Gastroesophageal sphincter (tissue), 4 donors: ENCODE results near the gene PTGFRN. TPM values are rescaled to one million over a fixed set of nuclear protein-coding genes. Genes with fewer than 3 reads are reported as not detected.
A peak's percentile ranks its signal among the peaks of the same experiment; 100 is the strongest.
"Not testable (repeated sequence)": the region's sequence is repeated elsewhere in the genome, so short reads cannot be mapped to it uniquely, and the experiment has no call there.

ENCODE experiments used
- ATAC-seq: fragments of 150-250 bp; one replicate; pipeline ENCODE4 v1.9.1; 2016; ENCODE audit warnings: mild to moderate bottlenecking, moderate library complexity
- H3K27ac ChIP-seq, 4 donors: fragments of 200-600 bp; sonication (generic) in 3 of 4; 1 replicate in 3 of 4; 2 replicates in 1 of 4; pipeline ENCODE4 v1.5.1; 2016 to 2019
- H3K27me3 ChIP-seq: fragments of 200-600 bp; sonication (generic); one replicate; pipeline ENCODE4 v1.5.1; 2019
- H3K36me3 ChIP-seq, 2 donors: fragments of 200-600 bp; sonication (generic); one replicate each; pipeline ENCODE4 v1.5.1; 2019; ENCODE audit warnings: control low read depth in 1 of 2
- H3K4me1 ChIP-seq, 3 donors: fragments of 200-600 bp; sonication (generic); 1 replicate in 2 of 3; 2 replicates in 1 of 3; pipeline ENCODE4 v1.5.1; 2016 to 2019; ENCODE audit warnings: control low read depth in 2 of 3
- H3K4me3 ChIP-seq, 2 donors: fragments of 200-600 bp; sonication (generic); one replicate each; pipeline ENCODE4 v1.5.1; 2019; ENCODE audit warnings: mild to moderate bottlenecking in 1 of 2, moderate library complexity in 1 of 2
- H3K9me3 ChIP-seq, 3 donors: fragments of 200-600 bp; sonication (generic); one replicate each; pipeline ENCODE4 v1.5.1; 2017 to 2019; ENCODE audit warnings: control low read depth in 2 of 3
- CTCF ChIP-seq, 4 experiments: fragments of 200-600 bp in 2 of 4; fragments of 450-650 bp in 2 of 4; sonication (generic) in 1 of 4; IDR thresholded peaks; one replicate each; pipeline ENCODE4 v1.5.1; 2017 to 2019; ENCODE audit warnings: antibody characterized with exemption in 4 of 4, mild to moderate bottlenecking in 2 of 4, moderate library complexity in 2 of 4
- EP300 ChIP-seq: sonication (generic); formaldehyde crosslinking; IDR thresholded peaks from one replicate; pipeline ENCODE4 v1.6.1; 2017; ENCODE audit warnings: antibody characterized with exemption, mild to moderate bottlenecking
- POLR2A ChIP-seq, 2 donors: fragments of 450-650 bp; IDR thresholded peaks; one replicate each; pipeline ENCODE4 v1.6.1; 2017; ENCODE audit warnings: antibody characterized with exemption in 2 of 2, mild to moderate bottlenecking in 2 of 2, moderate library complexity in 1 of 2
- POLR2AphosphoS5 ChIP-seq: sonication (generic); formaldehyde crosslinking; IDR thresholded peaks from one replicate; pipeline ENCODE4 v1.6.1; 2017; ENCODE audit warnings: antibody characterized with exemption
- WGBS, 2 donors: methylation state at CpG; one replicate each; pipeline ENCODE4 v1.1.5; 2018; ENCODE audit warnings: low coverage in 1 of 2; 5-methylcytosine and 5-hydroxymethylcytosine counted together
- total RNA-seq, 4 donors: library from RNA; depleted of rRNA; stranded (reverse); fragments of >200 nt; gene quantifications; one replicate each; pipeline ENCODE4 v1.1.0, GENCODE V29; 2016

PTGFRN gene
- total RNA-seq, 4 donors from 2014 or later: 60.0 to 166 (median 101) TPM

- Histone ChIP-seq H3K27me3 (no peaks in the 10 kb centered on the region), H3K4me1 (peaks cover 0 to 14% (median 0%) of the 10 kb centered on the region in 3 donors)
- WGBS, 2 donors: 75 to 86% methylated on average over 2 to 3 of the region's 3 CpGs
Measured at GRCh38 chr1:116933606-116934515, 24.1 kb downstream of the PTGFRN start.

GRCh38 chr1:116934586-116935207 is 25.0 kb downstream of the PTGFRN start:
- Histone ChIP-seq H3K27ac (no peak overlapping the region), H3K36me3 (no peaks in the 10 kb centered on the region), H3K27me3 (no peaks in the 10 kb centered on the region), H3K9me3 (no peaks in the 10 kb centered on the region), H3K4me1 (peaks cover 0 to 11% (median 0%) of the 10 kb centered on the region in 3 donors), H3K4me3 (no peak overlapping the region)
- no peak for TF ChIP-seq EP300
- TF ChIP-seq POLR2AphosphoS5: no peak
- no peak for TF ChIP-seq POLR2A (IDR thresholded peaks at IDR 0.05)
- TF ChIP-seq CTCF (IDR thresholded peaks at IDR 0.05): peak in 3 of 4 experiments; percentile 18 to 35 (median 24)
- WGBS, 2 donors: 59 to 82% methylated on average over 2 of the region's 3 CpGs
- no peak for ATAC-seq

More at GRCh38 chr1:116933606-116934515, 24.1 kb downstream of the PTGFRN start:
- TF ChIP-seq CTCF (IDR thresholded peaks at IDR 0.05) (no peak), EP300 (no peak), POLR2AphosphoS5 (no peak), POLR2A (IDR thresholded peaks at IDR 0.05) (no peak)
- H3K27ac ChIP-seq: no peak overlapping the region
- no peak for ATAC-seq
- no peak overlapping the region for H3K4me3 ChIP-seq
- no peaks in the 10 kb centered on the region for H3K9me3 ChIP-seq
- H3K36me3 ChIP-seq: no peaks in the 10 kb centered on the region

- TF ChIP-seq CTCF (IDR thresholded peaks at IDR 0.05): no peak
- no peak for TF ChIP-seq POLR2AphosphoS5
- no peak for TF ChIP-seq EP300
- no peak for TF ChIP-seq POLR2A (IDR thresholded peaks at IDR 0.05)
- no peaks in the 10 kb centered on the region for H3K9me3 ChIP-seq
- peaks cover 0 to 9% of the 10 kb centered on the region in 2 donors for H3K36me3 ChIP-seq
- peaks cover 0 to 19% (median 0%) of the 10 kb centered on the region in 3 donors for H3K4me1 ChIP-seq
- no peak overlapping the region for H3K4me3 ChIP-seq
- no peak for ATAC-seq
- 90 to 91% methylated on average over 8 to 11 of the region's 11 CpGs for WGBS, 2 donors
- no peak overlapping the region for H3K27ac ChIP-seq
- H3K27me3 ChIP-seq: no peaks in the 10 kb centered on the region
Measured at GRCh38 chr1:116938216-116938615, 28.5 kb downstream of the PTGFRN start.

- ATAC-seq, H3K27ac ChIP-seq, H3K4me3 ChIP-seq, H3K9me3 ChIP-seq, H3K27me3 ChIP-seq: not testable (repeated sequence)
- Histone ChIP-seq H3K4me1 (peaks cover 0 to 19% (median 0%) of the 10 kb centered on the region in 3 donors), H3K36me3 (peaks cover 0 to 24% of the 10 kb centered on the region in 2 donors)
- 63 to 67% methylated on average over 3 to 5 of the region's 6 CpGs for WGBS, 2 donors
Measured at GRCh38 chr1:116939780-116940543, 30.2 kb downstream of the PTGFRN start.
